Suprapubic skin (tissue), 3 donors: ENCODE data around the gene PARD3B.

Experiments used
- CTCF ChIP-seq, 2 donors: fragments of 200-600 bp in 1 of 2; fragments of 450-650 bp in 1 of 2; sonication (generic) in 1 of 2; IDR thresholded peaks; one replicate each; pipeline ENCODE4 v1.5.1; 2016 to 2019; ENCODE audit warnings: antibody characterized with exemption in 2 of 2, mild to moderate bottlenecking in 1 of 2, moderate library complexity in 1 of 2
- POLR2A ChIP-seq, 2 donors: fragments of 450-650 bp; IDR thresholded peaks; one replicate each; pipeline ENCODE4 v1.6.1; 2017; ENCODE audit warnings: antibody characterized with exemption in 2 of 2, mild to moderate bottlenecking in 2 of 2, moderate library complexity in 2 of 2

GRCh38 chr2:204842661-204843485 is 297.6 kb downstream of the PARD3B start:
- no peak for TF ChIP-seq POLR2A (IDR thresholded peaks at IDR 0.05)
- no peak for TF ChIP-seq CTCF (IDR thresholded peaks at IDR 0.05)
